IPS-18a (cell line): ENCODE results near the gene BBLN.

Experiments used
- H3K27ac ChIP-seq: one replicate; pipeline ENCODE4 v1.5.1; 2013; ENCODE audit warnings: low read length
- H3K27me3 ChIP-seq: one replicate; pipeline ENCODE4 v1.6.1; 2013; ENCODE audit warnings: mild to moderate bottlenecking, low read length; ENCODE audit not compliant: control insufficient read depth, insufficient read depth
- H3K36me3 ChIP-seq: one replicate; pipeline ENCODE4 v1.6.1; 2013; ENCODE audit warnings: low read depth, low read length; ENCODE audit not compliant: control insufficient read depth
- H3K4me1 ChIP-seq: one replicate; pipeline ENCODE4 v1.6.1; 2013; ENCODE audit warnings: low read depth, low read length; ENCODE audit not compliant: control insufficient read depth
- H3K4me3 ChIP-seq: one replicate; pipeline ENCODE4 v1.5.1; 2013; ENCODE audit warnings: low read length
- H3K9ac ChIP-seq: one replicate; pipeline ENCODE4 v1.6.1; 2013; ENCODE audit warnings: mild to moderate bottlenecking, low read length, moderate library complexity
- H3K9me3 ChIP-seq: one replicate; pipeline ENCODE4 v1.6.1; 2013; ENCODE audit warnings: low read depth, low read length; ENCODE audit not compliant: control insufficient read depth

BBLN gene

GRCh38 chr9:128206484-128206883, 46.4 kb downstream of the BBLN start:
- H3K4me3 ChIP-seq = no peak overlapping the region
- no peak overlapping the region for H3K9ac ChIP-seq
- H3K4me1 ChIP-seq = peaks cover 14% of the 10 kb centered on the region
- no peaks in the 10 kb centered on the region for H3K36me3 ChIP-seq
- H3K27me3 ChIP-seq = no peaks in the 10 kb centered on the region
- no peaks in the 10 kb centered on the region for H3K9me3 ChIP-seq
- no peak overlapping the region for H3K27ac ChIP-seq

- Histone ChIP-seq H3K36me3 (no peaks in the 10 kb centered on the region), H3K4me1 (peaks cover 14% of the 10 kb centered on the region), H3K9me3 (no peaks in the 10 kb centered on the region), H3K9ac (no peak overlapping the region), H3K27me3 (no peaks in the 10 kb centered on the region), H3K27ac (no peak overlapping the region), H3K4me3 (no peak overlapping the region)
Measured at GRCh38 chr9:128206916-128207910, 47.1 kb downstream of the BBLN start.

GRCh38 chr9:128208386-128208785, 48.3 kb downstream of the BBLN start:
- Histone ChIP-seq H3K4me3 (no peak overlapping the region), H3K36me3 (no peaks in the 10 kb centered on the region), H3K27ac (no peak overlapping the region), H3K9ac (no peak overlapping the region), H3K4me1 (peaks cover 9% of the 10 kb centered on the region), H3K9me3 (no peaks in the 10 kb centered on the region), H3K27me3 (no peaks in the 10 kb centered on the region)

GRCh38 chr9:128208946-128209669, 49.0 kb downstream of the BBLN start:
- no peak overlapping the region for H3K27ac ChIP-seq
- H3K9me3 ChIP-seq = no peaks in the 10 kb centered on the region
- no peak overlapping the region for H3K9ac ChIP-seq
- peaks cover 9% of the 10 kb centered on the region for H3K4me1 ChIP-seq
- no peaks in the 10 kb centered on the region for H3K27me3 ChIP-seq
- no peaks in the 10 kb centered on the region for H3K36me3 ChIP-seq
- no peak overlapping the region for H3K4me3 ChIP-seq

- Histone ChIP-seq H3K9ac (no peak overlapping the region), H3K9me3 (no peaks in the 10 kb centered on the region), H3K27ac (no peak overlapping the region), H3K4me3 (no peak overlapping the region), H3K27me3 (no peaks in the 10 kb centered on the region), H3K36me3 (no peaks in the 10 kb centered on the region), H3K4me1 (no peaks in the 10 kb centered on the region)
Measured at GRCh38 chr9:128211186-128211980, 51.3 kb downstream of the BBLN start.

- Histone ChIP-seq H3K4me1 (no peaks in the 10 kb centered on the region), H3K4me3 (no peak overlapping the region), H3K27ac (no peak overlapping the region), H3K9me3 (no peaks in the 10 kb centered on the region), H3K9ac (no peak overlapping the region), H3K36me3 (no peaks in the 10 kb centered on the region), H3K27me3 (no peaks in the 10 kb centered on the region)
Measured at GRCh38 chr9:128211981-128212281, 51.9 kb downstream of the BBLN start.
